Measurements from ENCODE around the gene CDYL2. TPM values are rescaled to one million over a fixed set of nuclear protein-coding genes. Genes with fewer than 3 reads are reported as not detected.

CDYL2 gene
- total RNA-seq, 1 donor from 2014 or later: 8.4 TPM

GRCh38 chr16:80720804-80721371 lies 83.5 kb downstream of the CDYL2 start:
- no peak for TF ChIP-seq CTCF (IDR thresholded peaks at IDR 0.05; ENCODE audit: insufficient read depth, low read length, poor library complexity, severe bottlenecking)
- no peak for DNase-seq (ENCODE audit: low read depth)
- H3K36me3 ChIP-seq (ENCODE audit: control insufficient read depth, insufficient read depth, low read length): no peaks in the 10 kb centered on the region

GRCh38 chr16:80719573-80719972 lies 84.8 kb downstream of the CDYL2 start:
- DNase-seq (ENCODE audit: low read depth): no peak
- TF ChIP-seq CTCF (IDR thresholded peaks at IDR 0.05; ENCODE audit: insufficient read depth, low read length, poor library complexity, severe bottlenecking): no peak
- no peaks in the 10 kb centered on the region for H3K27me3 ChIP-seq (ENCODE audit: control insufficient read depth, insufficient read depth, low read length)

More at GRCh38 chr16:80720804-80721371, 83.5 kb downstream of the CDYL2 start:
- no peaks in the 10 kb centered on the region for H3K27me3 ChIP-seq (ENCODE audit: control insufficient read depth, insufficient read depth, low read length)
- H3K4me3 ChIP-seq (ENCODE audit: low read depth, low read length): no peak overlapping the region

GRCh38 chr16:80718480-80719220 lies 85.7 kb downstream of the CDYL2 start:
- peak; percentile 34 for DNase-seq (ENCODE audit: low read depth)
- H3K27me3 ChIP-seq (ENCODE audit: control insufficient read depth, insufficient read depth, low read length): no peaks in the 10 kb centered on the region
- no peaks in the 10 kb centered on the region for H3K36me3 ChIP-seq (ENCODE audit: control insufficient read depth, insufficient read depth, low read length)
- H3K4me3 ChIP-seq (ENCODE audit: low read depth, low read length): no peak overlapping the region
- no peak for TF ChIP-seq CTCF (IDR thresholded peaks at IDR 0.05; ENCODE audit: insufficient read depth, low read length, poor library complexity, severe bottlenecking)

More at GRCh38 chr16:80719573-80719972, 84.8 kb downstream of the CDYL2 start:
- H3K4me3 ChIP-seq (ENCODE audit: low read depth, low read length): no peak overlapping the region
- H3K36me3 ChIP-seq (ENCODE audit: control insufficient read depth, insufficient read depth, low read length): no peaks in the 10 kb centered on the region

- no peak for TF ChIP-seq CTCF (IDR thresholded peaks at IDR 0.05; ENCODE audit: insufficient read depth, low read length, poor library complexity, severe bottlenecking)
- DNase-seq (ENCODE audit: low read depth): no peak
- Histone ChIP-seq H3K4me3 (ENCODE audit: low read depth, low read length) (no peak overlapping the region), H3K27me3 (ENCODE audit: control insufficient read depth, insufficient read depth, low read length) (no peaks in the 10 kb centered on the region), H3K36me3 (ENCODE audit: control insufficient read depth, insufficient read depth, low read length) (no peaks in the 10 kb centered on the region)
Observed at GRCh38 chr16:80717611-80718010, 86.8 kb downstream of the CDYL2 start.

- H3K27me3 ChIP-seq (ENCODE audit: control insufficient read depth, insufficient read depth, low read length): no peaks in the 10 kb centered on the region
- no peak for DNase-seq (ENCODE audit: low read depth)
- no peak overlapping the region for H3K4me3 ChIP-seq (ENCODE audit: low read depth, low read length)
- no peaks in the 10 kb centered on the region for H3K36me3 ChIP-seq (ENCODE audit: control insufficient read depth, insufficient read depth, low read length)
- no peak for TF ChIP-seq CTCF (IDR thresholded peaks at IDR 0.05; ENCODE audit: insufficient read depth, low read length, poor library complexity, severe bottlenecking)
Observed at GRCh38 chr16:80716564-80717139, 87.7 kb downstream of the CDYL2 start.
